GM23338 (cell line): ENCODE data around the gene SLX4. TPM values are rescaled to one million over a fixed set of nuclear protein-coding genes. Genes with fewer than 3 reads are reported as not detected.

Experiments used
- ATAC-seq: fragments of 200-7000 bp; cut with Tn5 transposase; 3 replicates; pipeline ENCODE4 v1.9.1; 2020
- DNase-seq: peaks from one replicate; pipeline ENCODE4 v3.0.0-alpha.2; 2015; ENCODE audit warnings: low spot score
- H2AFZ ChIP-seq: fragments of 200-600 bp; sonication (generic); 2 replicates; pipeline ENCODE4 v1.8.0; 2016; ENCODE audit warnings: antibody characterized with exemption, mild to moderate bottlenecking, moderate library complexity
- H3F3A ChIP-seq: fragments of 200-600 bp; sonication (generic); replicated peaks from 2 replicates; pipeline ENCODE4 v1.8.0; 2017; ENCODE audit warnings: antibody characterized with exemption, mixed run types, low read depth
- H3K27ac ChIP-seq: fragments of 200-600 bp; sonication (generic); 2 replicates; pipeline ENCODE4 v1.6.1; 2016; ENCODE audit warnings: low read depth
- H3K27me3 ChIP-seq: fragments of 200-600 bp; sonication (generic); 2 replicates; pipeline ENCODE4 v1.8.0; 2016; ENCODE audit warnings: mild to moderate bottlenecking, mixed run types, moderate library complexity; ENCODE audit not compliant: insufficient read depth
- H3K36me3 ChIP-seq: fragments of 200-600 bp; sonication (generic); 2 replicates; pipeline ENCODE4 v1.8.0; 2016; ENCODE audit warnings: mild to moderate bottlenecking; ENCODE audit not compliant: insufficient read depth
- H3K4me1 ChIP-seq: fragments of 200-600 bp; sonication (generic); 2 replicates; pipeline ENCODE4 v1.8.0; 2016; ENCODE audit warnings: mild to moderate bottlenecking, moderate library complexity; ENCODE audit not compliant: insufficient read depth
- H3K4me2 ChIP-seq: fragments of 200-600 bp; sonication (generic); 2 replicates; pipeline ENCODE4 v1.7.1; 2017; ENCODE audit warnings: mixed run types
- H3K4me3 ChIP-seq: fragments of 200-600 bp; sonication (generic); 2 replicates; pipeline ENCODE4 v1.6.1; 2016; ENCODE audit warnings: mixed run types
- H3K79me2 ChIP-seq: fragments of 200-600 bp; sonication (generic); replicated peaks from 2 replicates; pipeline ENCODE4 v1.8.0; 2017; ENCODE audit warnings: mild to moderate bottlenecking; ENCODE audit not compliant: insufficient read depth
- H3K9me2 ChIP-seq: fragments of 200-600 bp; sonication (generic); 2 replicates; pipeline ENCODE4 v1.8.0; 2017; ENCODE audit not compliant: insufficient read depth
- H4K20me1 ChIP-seq: fragments of 200-600 bp; sonication (generic); replicated peaks from 2 replicates; pipeline ENCODE4 v1.8.0; 2017; ENCODE audit warnings: mild to moderate bottlenecking; ENCODE audit not compliant: insufficient read depth
- H3K27ac Mint-ChIP-seq: 2 replicates; pipeline ENCODE4 v1.8.0; 2020; ENCODE audit warnings: inconsistent platforms, mild to moderate bottlenecking, moderate library complexity, mixed read lengths
- H3K27me3 Mint-ChIP-seq: 3 replicates; pipeline ENCODE4 v1.8.0; 2022; ENCODE audit warnings: low read depth, mild to moderate bottlenecking, moderate library complexity, mixed read lengths, inconsistent platforms; ENCODE audit not compliant: insufficient read depth, poor library complexity
- H3K36me3 Mint-ChIP-seq: 3 replicates; pipeline ENCODE4 v1.8.0; 2021; ENCODE audit warnings: low read depth, mild to moderate bottlenecking, inconsistent platforms, moderate library complexity, mixed read lengths
- H3K4me1 Mint-ChIP-seq: 3 replicates; pipeline ENCODE4 v1.8.0; 2020; ENCODE audit warnings: mild to moderate bottlenecking, inconsistent platforms, mixed read lengths
- H3K4me3 Mint-ChIP-seq: 3 replicates; pipeline ENCODE4 v1.8.0; 2021; ENCODE audit warnings: moderate library complexity, mild to moderate bottlenecking, inconsistent platforms, mixed read lengths
- H3K9me3 Mint-ChIP-seq: 3 replicates; pipeline ENCODE4 v1.8.0; 2020; ENCODE audit warnings: moderate library complexity, mild to moderate bottlenecking, inconsistent platforms, mixed read lengths
- CREB1 ChIP-seq: fragments of 250-450 bp; sonication (Bioruptor Pico); IDR thresholded peaks from 2 replicates; pipeline ENCODE4 v1.5.0; 2020; ENCODE audit warnings: low read depth, mild to moderate bottlenecking, moderate library complexity
- EZH2 ChIP-seq: fragments of 200-600 bp; sonication (generic); IDR thresholded peaks from one replicate; pipeline ENCODE4 v1.8.0; 2017; ENCODE audit warnings: antibody characterized with exemption, mild to moderate bottlenecking, low read depth; ENCODE audit not compliant: unreplicated experiment
- JUNB ChIP-seq: IDR thresholded peaks from one replicate; pipeline ENCODE4 v1.6.1; 2016; ENCODE audit warnings: antibody characterized with exemption; ENCODE audit not compliant: unreplicated experiment
- STAT1 ChIP-seq: IDR thresholded peaks from one replicate; pipeline ENCODE4 v1.6.1; 2016; ENCODE audit warnings: antibody characterized with exemption; ENCODE audit not compliant: unreplicated experiment
- ZNF114 ChIP-seq: fragments of 250-450 bp; sonication (Bioruptor Pico); IDR thresholded peaks from 2 replicates; pipeline ENCODE4 v1.5.0; 2020; ENCODE audit warnings: mild to moderate bottlenecking, moderate library complexity
- ZNF331 ChIP-seq: fragments of 250-450 bp; sonication (Bioruptor Pico); IDR thresholded peaks from 2 replicates; pipeline ENCODE4 v1.5.0; 2020; ENCODE audit warnings: low read depth, mild to moderate bottlenecking, moderate library complexity
- polyA plus RNA-seq: library from polyadenylated mRNA; unstranded; fragments of >200 nt; fragmentation: Nextera tagmentation; extraction: Ambion mirVana; gene quantifications from 2 replicates; pipeline ENCODE4 v1.2.1, GENCODE V29; 2016
- total RNA-seq: library from RNA; depleted of rRNA; stranded (reverse); fragments of >200 nt; shearing (Covaris generic); gene quantifications from 2 replicates; pipeline ENCODE4 v1.2.3, GENCODE V29; 2014
- TF ChIP-seq, protein P1 (sequence below): IDR thresholded peaks from one replicate; pipeline ENCODE4 v1.6.1; 2018; ENCODE audit warnings: antibody characterized with exemption; ENCODE audit not compliant: unreplicated experiment
- TF ChIP-seq, protein P2 (sequence below): IDR thresholded peaks from 2 replicates; pipeline ENCODE4 v1.6.1; 2016; ENCODE audit warnings: antibody characterized with exemption

SLX4 gene
- total and polyA plus RNA-seq, 2 experiments from 2014 or later = 3.0 to 15.2 TPM

DNA sequence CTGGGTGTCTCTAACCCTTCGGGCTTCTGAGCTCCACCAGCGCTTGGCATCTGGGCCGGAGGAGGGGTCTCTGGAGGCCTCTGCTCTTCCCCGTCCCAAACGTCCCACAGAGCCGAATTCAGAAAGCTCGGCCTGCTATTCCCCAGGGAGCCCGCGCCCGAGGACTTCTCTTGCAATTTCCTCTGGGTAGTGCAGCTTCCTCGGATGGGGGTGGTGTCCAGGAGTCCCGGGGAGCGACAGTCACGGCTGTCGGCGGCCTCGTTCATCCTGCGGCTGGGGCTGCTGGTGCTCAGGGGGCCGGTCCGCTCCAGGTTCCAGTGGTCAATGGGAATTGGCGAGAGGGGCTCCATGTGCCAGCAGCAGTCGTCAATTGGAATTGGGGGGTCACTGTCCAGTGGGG, 22.4 kb downstream of the SLX4 start:
- H3K27me3 Mint-ChIP-seq = peaks cover 4% of the 10 kb centered on the region
- H3K36me3 Mint-ChIP-seq = peaks cover 38% of the 10 kb centered on the region
- H3K4me3 ChIP-seq = no peak overlapping the region
- H3K27me3 ChIP-seq = no peaks in the 10 kb centered on the region
- no peak overlapping the region for H2AFZ ChIP-seq
- H3K36me3 ChIP-seq = no peaks in the 10 kb centered on the region
- no peak overlapping the region for H3K27ac Mint-ChIP-seq
- no peak overlapping the region for H3K4me2 ChIP-seq
- ATAC-seq (no peak), DNase-seq (no peak)
- no peak overlapping the region for H3K27ac ChIP-seq
- no peak for TF ChIP-seq STAT1
- TF ChIP-seq, protein P1, sequence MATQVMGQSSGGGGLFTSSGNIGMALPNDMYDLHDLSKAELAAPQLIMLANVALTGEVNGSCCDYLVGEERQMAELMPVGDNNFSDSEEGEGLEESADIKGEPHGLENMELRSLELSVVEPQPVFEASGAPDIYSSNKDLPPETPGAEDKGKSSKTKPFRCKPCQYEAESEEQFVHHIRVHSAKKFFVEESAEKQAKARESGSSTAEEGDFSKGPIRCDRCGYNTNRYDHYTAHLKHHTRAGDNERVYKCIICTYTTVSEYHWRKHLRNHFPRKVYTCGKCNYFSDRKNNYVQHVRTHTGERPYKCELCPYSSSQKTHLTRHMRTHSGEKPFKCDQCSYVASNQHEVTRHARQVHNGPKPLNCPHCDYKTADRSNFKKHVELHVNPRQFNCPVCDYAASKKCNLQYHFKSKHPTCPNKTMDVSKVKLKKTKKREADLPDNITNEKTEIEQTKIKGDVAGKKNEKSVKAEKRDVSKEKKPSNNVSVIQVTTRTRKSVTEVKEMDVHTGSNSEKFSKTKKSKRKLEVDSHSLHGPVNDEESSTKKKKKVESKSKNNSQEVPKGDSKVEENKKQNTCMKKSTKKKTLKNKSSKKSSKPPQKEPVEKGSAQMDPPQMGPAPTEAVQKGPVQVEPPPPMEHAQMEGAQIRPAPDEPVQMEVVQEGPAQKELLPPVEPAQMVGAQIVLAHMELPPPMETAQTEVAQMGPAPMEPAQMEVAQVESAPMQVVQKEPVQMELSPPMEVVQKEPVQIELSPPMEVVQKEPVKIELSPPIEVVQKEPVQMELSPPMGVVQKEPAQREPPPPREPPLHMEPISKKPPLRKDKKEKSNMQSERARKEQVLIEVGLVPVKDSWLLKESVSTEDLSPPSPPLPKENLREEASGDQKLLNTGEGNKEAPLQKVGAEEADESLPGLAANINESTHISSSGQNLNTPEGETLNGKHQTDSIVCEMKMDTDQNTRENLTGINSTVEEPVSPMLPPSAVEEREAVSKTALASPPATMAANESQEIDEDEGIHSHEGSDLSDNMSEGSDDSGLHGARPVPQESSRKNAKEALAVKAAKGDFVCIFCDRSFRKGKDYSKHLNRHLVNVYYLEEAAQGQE = no peak
- no peaks in the 10 kb centered on the region for H3K4me1 ChIP-seq
- H3K4me1 Mint-ChIP-seq = peaks cover 8% of the 10 kb centered on the region; the same call in 2 of the 3 replicates
- H3K9me2 ChIP-seq = no peaks in the 10 kb centered on the region
- no peak overlapping the region for H3K4me3 Mint-ChIP-seq
- no peaks in the 10 kb centered on the region for H3F3A ChIP-seq
- H3K9me3 Mint-ChIP-seq = no peaks in the 10 kb centered on the region
- no peaks in the 10 kb centered on the region; the same call in 1 of the 2 replicates for H4K20me1 ChIP-seq
- no peaks in the 10 kb centered on the region for H3K79me2 ChIP-seq

DNA sequence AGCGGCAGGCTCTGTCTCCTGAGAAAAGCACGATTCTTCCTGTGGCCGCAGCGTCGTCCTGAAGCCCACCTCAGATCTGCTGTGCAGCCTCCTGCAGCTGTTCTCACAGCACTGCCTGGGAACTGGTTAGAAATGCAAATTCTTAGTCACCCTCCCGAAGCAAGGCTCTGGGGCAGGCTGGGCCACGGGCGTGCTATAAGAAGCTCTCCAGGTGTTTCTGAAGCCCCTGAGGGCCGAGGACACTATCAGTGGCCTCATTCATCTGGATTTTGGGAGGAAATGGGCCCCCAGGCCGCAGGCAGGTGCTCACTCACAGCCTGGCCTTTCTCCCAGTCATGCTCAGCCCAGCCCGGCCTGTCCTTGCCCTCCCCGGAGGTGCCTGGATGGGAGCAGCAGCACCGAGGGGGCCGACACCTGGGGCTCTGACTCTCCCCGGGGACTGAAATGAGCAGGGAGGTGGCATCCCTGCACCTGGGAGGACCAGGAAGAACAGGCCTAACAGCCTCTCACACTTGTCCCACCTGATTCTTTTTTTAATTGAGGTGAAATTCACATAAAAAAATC, 23.8 kb downstream of the SLX4 start:
- H3K27ac Mint-ChIP-seq = no peak overlapping the region
- Histone ChIP-seq H3K4me1 (no peaks in the 10 kb centered on the region), H2AFZ (no peak overlapping the region), H3K79me2 (no peaks in the 10 kb centered on the region), H3K27ac (peak overlapping the region; percentile 74; the same call in 1 of the 2 replicates), H3K36me3 (no peaks in the 10 kb centered on the region), H4K20me1 (no peaks in the 10 kb centered on the region; the same call in 1 of the 2 replicates), H3K4me2 (no peak overlapping the region), H3F3A (no peaks in the 10 kb centered on the region), H3K27me3 (no peaks in the 10 kb centered on the region), H3K4me3 (no peak overlapping the region), H3K9me2 (no peaks in the 10 kb centered on the region)
- H3K27me3 Mint-ChIP-seq = peaks cover 2% of the 10 kb centered on the region
- H3K9me3 Mint-ChIP-seq = no peaks in the 10 kb centered on the region
- peaks cover 8% of the 10 kb centered on the region; the same call in 2 of the 3 replicates for H3K4me1 Mint-ChIP-seq
- H3K4me3 Mint-ChIP-seq = no peak overlapping the region
- ATAC-seq (peak; percentile 58), DNase-seq (no peak)
- H3K36me3 Mint-ChIP-seq = peaks cover 43% of the 10 kb centered on the region
- no peak for TF ChIP-seq ZNF114 (CRISPR knock-in tag)
- no peak for TF ChIP-seq EZH2
- TF ChIP-seq ZNF331 = no peak
- TF ChIP-seq JUNB = no peak
- no peak for TF ChIP-seq CREB1
- TF ChIP-seq, protein P1 = no peak
- TF ChIP-seq, protein P2, sequence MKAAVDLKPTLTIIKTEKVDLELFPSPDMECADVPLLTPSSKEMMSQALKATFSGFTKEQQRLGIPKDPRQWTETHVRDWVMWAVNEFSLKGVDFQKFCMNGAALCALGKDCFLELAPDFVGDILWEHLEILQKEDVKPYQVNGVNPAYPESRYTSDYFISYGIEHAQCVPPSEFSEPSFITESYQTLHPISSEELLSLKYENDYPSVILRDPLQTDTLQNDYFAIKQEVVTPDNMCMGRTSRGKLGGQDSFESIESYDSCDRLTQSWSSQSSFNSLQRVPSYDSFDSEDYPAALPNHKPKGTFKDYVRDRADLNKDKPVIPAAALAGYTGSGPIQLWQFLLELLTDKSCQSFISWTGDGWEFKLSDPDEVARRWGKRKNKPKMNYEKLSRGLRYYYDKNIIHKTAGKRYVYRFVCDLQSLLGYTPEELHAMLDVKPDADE = no peak
